Measurements from ENCODE around the gene CTCFL. TPM values are rescaled to one million over a fixed set of nuclear protein-coding genes. Genes with fewer than 3 reads are reported as not detected.

CTCFL gene
- total RNA-seq, 1 donor from 2014 or later, result 0.21 TPM

- no peak for TF ChIP-seq CTCF (IDR thresholded peaks at IDR 0.05; ENCODE audit: unreplicated experiment)
- Mint-ChIP-seq H3K36me3 (ENCODE audit: low read depth, unreplicated experiment) (peaks cover 5% of the 10 kb centered on the region), H3K9me3 (ENCODE audit: unreplicated experiment) (no peaks in the 10 kb centered on the region), H3K27me3 (ENCODE audit: unreplicated experiment) (peaks cover 6% of the 10 kb centered on the region), H3K27ac (ENCODE audit: unreplicated experiment) (no peak overlapping the region), H3K4me1 (ENCODE audit: unreplicated experiment) (peaks cover 10% of the 10 kb centered on the region), H3K4me3 (ENCODE audit: unreplicated experiment) (peak overlapping the region; percentile 62)
- DNase-seq (ENCODE audit: low spot score), result no peak
These were observed 20.5 kb downstream of the CTCFL start for GRCh38 chr20:57504411-57504810.

GRCh38 chr20:57503035-57503658 lies 21.8 kb downstream of the CTCFL start:
- Mint-ChIP-seq H3K27me3 (ENCODE audit: unreplicated experiment) (peaks cover 6% of the 10 kb centered on the region), H3K27ac (ENCODE audit: unreplicated experiment) (peak overlapping the region; percentile 17), H3K9me3 (ENCODE audit: unreplicated experiment) (no peaks in the 10 kb centered on the region), H3K4me3 (ENCODE audit: unreplicated experiment) (peak overlapping the region; percentile 12), H3K4me1 (ENCODE audit: unreplicated experiment) (peaks cover 15% of the 10 kb centered on the region), H3K36me3 (ENCODE audit: low read depth, unreplicated experiment) (peaks cover 5% of the 10 kb centered on the region)
- DNase-seq (ENCODE audit: low spot score), result no peak
- TF ChIP-seq CTCF (IDR thresholded peaks at IDR 0.05; ENCODE audit: unreplicated experiment), result no peak

- Mint-ChIP-seq H3K9me3 (ENCODE audit: unreplicated experiment) (no peaks in the 10 kb centered on the region), H3K4me3 (ENCODE audit: unreplicated experiment) (no peak overlapping the region), H3K36me3 (ENCODE audit: low read depth, unreplicated experiment) (peaks cover 5% of the 10 kb centered on the region), H3K27ac (ENCODE audit: unreplicated experiment) (no peak overlapping the region), H3K27me3 (ENCODE audit: unreplicated experiment) (peaks cover 6% of the 10 kb centered on the region), H3K4me1 (ENCODE audit: unreplicated experiment) (peaks cover 17% of the 10 kb centered on the region)
- DNase-seq (ENCODE audit: low spot score), result no peak
- TF ChIP-seq CTCF (IDR thresholded peaks at IDR 0.05; ENCODE audit: unreplicated experiment), result no peak
These were observed 22.6 kb downstream of the CTCFL start for GRCh38 chr20:57502336-57502700.

GRCh38 chr20:57501461-57502335 lies 23.2 kb downstream of the CTCFL start:
- Mint-ChIP-seq H3K4me3 (ENCODE audit: unreplicated experiment) (no peak overlapping the region), H3K36me3 (ENCODE audit: low read depth, unreplicated experiment) (peaks cover 5% of the 10 kb centered on the region), H3K9me3 (ENCODE audit: unreplicated experiment) (no peaks in the 10 kb centered on the region), H3K27me3 (ENCODE audit: unreplicated experiment) (peaks cover 6% of the 10 kb centered on the region), H3K27ac (ENCODE audit: unreplicated experiment) (no peak overlapping the region), H3K4me1 (ENCODE audit: unreplicated experiment) (peaks cover 17% of the 10 kb centered on the region)
- no peak for DNase-seq (ENCODE audit: low spot score)
- TF ChIP-seq CTCF (IDR thresholded peaks at IDR 0.05; ENCODE audit: unreplicated experiment), result no peak

- H3K27ac Mint-ChIP-seq (ENCODE audit: unreplicated experiment), result no peak overlapping the region
- peaks cover 6% of the 10 kb centered on the region for H3K27me3 Mint-ChIP-seq (ENCODE audit: unreplicated experiment)
- H3K36me3 Mint-ChIP-seq (ENCODE audit: low read depth, unreplicated experiment), result peaks cover 5% of the 10 kb centered on the region
- DNase-seq (ENCODE audit: low spot score), result no peak
- H3K9me3 Mint-ChIP-seq (ENCODE audit: unreplicated experiment), result no peaks in the 10 kb centered on the region
- no peak for TF ChIP-seq CTCF (IDR thresholded peaks at IDR 0.05; ENCODE audit: unreplicated experiment)
- H3K4me3 Mint-ChIP-seq (ENCODE audit: unreplicated experiment), result no peak overlapping the region
- peaks cover 17% of the 10 kb centered on the region for H3K4me1 Mint-ChIP-seq (ENCODE audit: unreplicated experiment)
These were observed 24.0 kb downstream of the CTCFL start for GRCh38 chr20:57500962-57501361.

Measured in endothelial cell (in vitro differentiated cells).